ENCODE results near the gene PSPN. TPM values are rescaled to one million over a fixed set of nuclear protein-coding genes. Genes with fewer than 3 reads are reported as not detected.
A peak's percentile ranks its signal among the peaks of the same experiment; 100 is the strongest.

The PSPN gene
- total and polyA plus RNA-seq, 4 donors: 0.50 to 1.5 (median 1.1) TPM

DNA sequence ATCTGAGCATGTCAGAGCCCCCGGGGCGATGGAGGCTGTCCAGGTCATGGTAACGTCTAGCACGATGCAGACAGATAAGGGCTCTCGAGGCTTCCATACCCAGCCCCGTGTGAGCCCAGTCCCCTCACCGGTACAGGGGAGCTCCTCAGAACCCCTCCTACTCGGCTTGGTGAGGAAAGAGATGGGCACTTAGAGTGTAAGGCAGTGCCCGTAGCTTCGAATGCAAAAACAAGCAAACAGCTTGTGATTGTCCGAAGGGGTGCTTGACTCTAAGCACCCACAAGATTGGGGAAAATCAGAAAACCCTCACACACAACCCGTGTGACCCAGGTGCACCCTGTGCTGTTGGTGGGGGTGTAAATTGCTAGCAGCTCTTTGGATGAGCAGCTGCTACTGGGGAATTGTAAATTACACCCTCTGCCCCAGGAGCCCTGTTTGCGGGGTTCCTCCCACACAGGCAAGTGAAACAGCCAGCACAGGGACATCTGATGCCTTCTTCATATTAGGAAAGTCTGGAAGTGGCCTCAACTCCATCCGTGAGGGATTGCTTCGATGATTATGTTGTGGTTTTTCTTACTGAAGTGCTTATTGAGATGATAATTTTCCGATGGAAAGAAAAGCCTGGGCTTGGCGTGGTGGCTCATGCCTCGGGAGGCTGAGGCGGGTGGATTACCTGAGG, 918 bp upstream of the PSPN start:
- Histone ChIP-seq H3K9ac (ENCODE audit: insufficient read depth in 1 of 2, low read length in 2 of 2) (no peak overlapping the region), H3K9me3 (ENCODE audit: control insufficient read depth in 4 of 4, insufficient read depth in 3 of 4, low read length in 3 of 4) (peaks cover 0 to 9% (median 3%) of the 10 kb centered on the region in 4 donors), H3K27ac (ENCODE audit: low read depth in 1 of 2, low read length in 1 of 2) (no peak overlapping the region), H3K36me3 (ENCODE audit: control insufficient read depth in 4 of 4, insufficient read depth in 4 of 4, low read length in 4 of 4) (peaks cover 17 to 42% (median 30%) of the 10 kb centered on the region in 4 donors), H3K27me3 (ENCODE audit: control insufficient read depth in 3 of 3, insufficient read depth in 3 of 3, low read length in 2 of 3) (no peaks in the 10 kb centered on the region), H3K4me3 (no peak overlapping the region), H3K4me1 (ENCODE audit: control insufficient read depth in 5 of 5, insufficient read depth in 5 of 5, low read length in 5 of 5) (peaks cover 0 to 12% (median 6%) of the 10 kb centered on the region in 5 donors)
- TF ChIP-seq, protein P1, sequence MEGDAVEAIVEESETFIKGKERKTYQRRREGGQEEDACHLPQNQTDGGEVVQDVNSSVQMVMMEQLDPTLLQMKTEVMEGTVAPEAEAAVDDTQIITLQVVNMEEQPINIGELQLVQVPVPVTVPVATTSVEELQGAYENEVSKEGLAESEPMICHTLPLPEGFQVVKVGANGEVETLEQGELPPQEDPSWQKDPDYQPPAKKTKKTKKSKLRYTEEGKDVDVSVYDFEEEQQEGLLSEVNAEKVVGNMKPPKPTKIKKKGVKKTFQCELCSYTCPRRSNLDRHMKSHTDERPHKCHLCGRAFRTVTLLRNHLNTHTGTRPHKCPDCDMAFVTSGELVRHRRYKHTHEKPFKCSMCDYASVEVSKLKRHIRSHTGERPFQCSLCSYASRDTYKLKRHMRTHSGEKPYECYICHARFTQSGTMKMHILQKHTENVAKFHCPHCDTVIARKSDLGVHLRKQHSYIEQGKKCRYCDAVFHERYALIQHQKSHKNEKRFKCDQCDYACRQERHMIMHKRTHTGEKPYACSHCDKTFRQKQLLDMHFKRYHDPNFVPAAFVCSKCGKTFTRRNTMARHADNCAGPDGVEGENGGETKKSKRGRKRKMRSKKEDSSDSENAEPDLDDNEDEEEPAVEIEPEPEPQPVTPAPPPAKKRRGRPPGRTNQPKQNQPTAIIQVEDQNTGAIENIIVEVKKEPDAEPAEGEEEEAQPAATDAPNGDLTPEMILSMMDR (IDR thresholded peaks at IDR 0.05; ENCODE audit: control extremely low read depth, extremely low read depth): no peak
- no peak for ATAC-seq (ENCODE audit: insufficient read depth, low FRiP score)
- 79 to 89% methylated on average over 19 of the region's 19 CpGs for WGBS, 2 donors
- DNase-seq: no peak

DNA sequence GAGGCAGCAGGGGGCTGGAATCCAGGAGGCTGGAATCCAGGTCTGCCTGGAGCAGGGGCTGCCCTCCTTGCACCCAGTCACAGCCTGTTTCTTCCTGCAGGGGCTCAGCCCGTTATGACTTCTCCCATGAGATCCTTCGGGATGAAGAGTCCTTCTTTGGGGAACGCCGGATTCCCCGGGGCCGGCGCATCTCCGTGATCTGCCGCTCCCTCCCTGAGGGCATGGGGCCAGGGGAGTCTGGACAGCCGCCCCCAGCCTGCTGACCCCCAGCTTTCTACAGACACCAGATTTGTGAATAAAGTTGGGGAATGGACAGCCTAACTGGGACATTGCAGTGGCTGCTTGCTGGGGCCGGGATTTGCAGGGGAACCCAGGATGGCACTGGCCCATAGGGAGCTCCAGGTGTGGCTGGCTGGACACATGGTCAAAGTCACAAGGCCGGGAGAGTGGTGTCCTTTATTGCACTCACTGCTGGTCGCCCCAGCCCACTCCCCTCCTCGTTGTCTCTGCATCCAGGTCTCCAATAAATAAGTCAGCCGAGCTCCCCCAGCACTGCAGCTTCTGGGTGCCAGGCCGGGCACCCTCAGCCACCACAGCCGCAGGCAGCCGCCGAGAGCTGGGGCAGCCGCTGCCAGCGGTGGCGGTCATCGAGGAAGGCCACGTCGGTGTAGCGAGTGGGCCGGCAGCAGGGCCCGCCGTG, 872 bp downstream of the PSPN start:
- ATAC-seq (ENCODE audit: insufficient read depth, low FRiP score) (no peak), DNase-seq (no peak)
- Histone ChIP-seq H3K27me3 (ENCODE audit: control insufficient read depth in 3 of 3, insufficient read depth in 3 of 3, low read length in 2 of 3) (no peaks in the 10 kb centered on the region), H3K4me1 (ENCODE audit: control insufficient read depth in 5 of 5, insufficient read depth in 5 of 5, low read length in 5 of 5) (peaks cover 0 to 12% (median 6%) of the 10 kb centered on the region in 5 donors), H3K27ac (ENCODE audit: low read depth in 1 of 2, low read length in 1 of 2) (no peak overlapping the region), H3K4me3 (no peak overlapping the region), H3K36me3 (ENCODE audit: control insufficient read depth in 4 of 4, insufficient read depth in 4 of 4, low read length in 4 of 4) (peaks cover 6 to 24% (median 12%) of the 10 kb centered on the region in 4 donors), H3K9ac (ENCODE audit: insufficient read depth in 1 of 2, low read length in 2 of 2) (no peak overlapping the region), H3K9me3 (ENCODE audit: control insufficient read depth in 4 of 4, insufficient read depth in 3 of 4, low read length in 3 of 4) (peaks cover 0 to 3% (median 1%) of the 10 kb centered on the region in 4 donors)
- TF ChIP-seq, protein P1 (IDR thresholded peaks at IDR 0.05; ENCODE audit: control extremely low read depth, extremely low read depth): no peak
- 93% methylated on average over 27 to 29 of the region's 29 CpGs for WGBS, 2 donors

DNA sequence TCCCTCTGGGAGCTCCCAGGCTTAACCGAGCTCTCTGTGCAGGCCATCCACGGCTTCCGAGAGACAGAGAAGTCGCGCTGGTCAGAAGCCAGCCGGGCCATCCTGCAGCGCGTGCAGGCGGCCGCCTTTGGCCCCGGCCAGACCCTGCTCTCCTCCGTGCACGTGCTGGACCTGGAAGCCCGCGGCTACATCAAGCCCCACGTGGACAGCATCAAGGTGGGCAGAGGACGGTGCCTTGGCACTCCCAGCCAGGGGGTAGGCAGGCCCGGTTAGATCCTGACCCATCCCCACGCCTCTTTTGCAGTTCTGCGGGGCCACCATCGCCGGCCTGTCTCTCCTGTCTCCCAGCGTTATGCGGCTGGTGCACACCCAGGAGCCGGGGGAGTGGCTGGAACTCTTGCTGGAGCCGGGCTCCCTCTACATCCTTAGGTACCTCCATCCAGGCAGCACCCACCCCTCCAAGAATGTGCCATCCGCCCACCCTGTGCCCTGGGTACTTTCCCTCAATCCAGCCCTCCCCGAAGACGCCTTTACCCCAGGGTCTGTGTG, 1.5 kb downstream of the PSPN start:
- peak overlapping the region in 1 of 2 donors; percentile 26 for H3K27ac ChIP-seq (ENCODE audit: low read depth in 1 of 2, low read length in 1 of 2)
- WGBS, 2 donors: 84 to 89% methylated on average over 29 of the region's 29 CpGs
- DNase-seq: no peak

More for the DNA sequence above, 1.5 kb downstream of the PSPN start:
- TF ChIP-seq, protein P1 (IDR thresholded peaks at IDR 0.05; ENCODE audit: control extremely low read depth, extremely low read depth): no peak
- no peak overlapping the region for H3K9ac ChIP-seq (ENCODE audit: insufficient read depth in 1 of 2, low read length in 2 of 2)
- no peaks in the 10 kb centered on the region for H3K9me3 ChIP-seq (ENCODE audit: control insufficient read depth in 4 of 4, insufficient read depth in 3 of 4, low read length in 3 of 4)
- peaks cover 0 to 22% (median 7%) of the 10 kb centered on the region in 4 donors for H3K36me3 ChIP-seq (ENCODE audit: control insufficient read depth in 4 of 4, insufficient read depth in 4 of 4, low read length in 4 of 4)
- no peaks in the 10 kb centered on the region for H3K27me3 ChIP-seq (ENCODE audit: control insufficient read depth in 3 of 3, insufficient read depth in 3 of 3, low read length in 2 of 3)
- no peak for ATAC-seq (ENCODE audit: insufficient read depth, low FRiP score)
- H3K4me3 ChIP-seq: no peak overlapping the region
- peaks cover 0 to 12% (median 6%) of the 10 kb centered on the region in 5 donors for H3K4me1 ChIP-seq (ENCODE audit: control insufficient read depth in 5 of 5, insufficient read depth in 5 of 5, low read length in 5 of 5)

All from lung (tissue), 12 donors.